CD4-positive, alpha-beta T cell treated with Interferon gamma for 1 hour (primary cell): ENCODE data around the gene NDC80.
"Not testable (repeated sequence)": the region's sequence is repeated elsewhere in the genome, so short reads cannot be mapped to it uniquely, and the experiment has no call there.

Experiments
- DNase-seq: peaks from one replicate; pipeline ENCODE4 v3.0.0-alpha.2; 2020

NDC80 gene

DNA sequence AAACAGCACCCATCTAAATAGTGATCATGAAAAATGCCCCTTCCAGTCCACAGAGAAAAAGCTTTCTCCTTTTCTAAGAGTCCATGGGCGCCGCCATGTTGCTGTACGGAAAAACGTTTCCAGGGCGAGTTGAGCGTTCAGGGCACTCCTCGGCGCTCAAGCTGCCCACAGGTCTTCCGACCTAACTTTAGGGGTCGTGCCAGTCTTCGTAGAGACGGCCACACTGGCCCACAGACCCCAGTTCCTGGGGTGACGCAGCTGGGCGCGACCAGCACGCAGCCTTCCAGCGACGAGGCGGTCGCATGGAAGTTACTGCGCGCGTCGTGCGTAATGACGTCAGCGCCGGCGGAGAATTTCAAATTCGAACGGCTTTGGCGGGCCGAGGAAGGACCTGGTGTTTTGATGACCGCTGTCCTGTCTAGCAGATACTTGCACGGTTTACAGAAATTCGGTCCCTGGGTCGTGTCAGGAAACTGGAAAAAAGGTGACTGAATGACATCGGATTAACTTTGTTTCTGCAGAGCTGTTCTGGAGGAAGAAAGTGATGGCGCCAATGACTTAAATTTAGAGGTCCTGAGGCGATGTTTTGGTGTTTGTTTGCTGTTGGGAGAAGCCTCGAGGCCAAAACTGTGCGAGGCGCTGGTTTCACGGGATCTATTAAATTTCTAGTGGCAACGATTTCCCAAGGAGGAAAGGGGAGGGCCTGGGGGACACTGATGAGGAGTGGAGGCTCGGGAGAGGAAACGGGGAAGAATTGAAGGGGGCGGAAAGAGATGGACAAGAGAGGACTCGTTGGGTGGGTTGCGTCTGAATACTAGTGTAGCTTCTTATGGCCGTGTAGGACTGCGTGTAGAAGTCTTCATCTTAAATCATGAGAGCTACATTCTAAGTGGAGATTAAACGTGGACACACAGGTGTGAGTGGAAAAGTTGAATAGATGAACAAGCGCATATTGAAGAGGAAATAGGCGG is at the start of gene NDC80, which contains the start of gene METTL4:
TSS of gene NDC80 (plus strand) at position 358 of the 971 bp plus-strand sequence. CDS start 1,429 bp downstream, outside the sequence.
TSS of gene METTL4 (minus strand) at position 306 of the 971 bp plus-strand sequence. CDS start 4,289 bp downstream, outside the sequence.
- DNase-seq: peak; percentile 85

DNA sequence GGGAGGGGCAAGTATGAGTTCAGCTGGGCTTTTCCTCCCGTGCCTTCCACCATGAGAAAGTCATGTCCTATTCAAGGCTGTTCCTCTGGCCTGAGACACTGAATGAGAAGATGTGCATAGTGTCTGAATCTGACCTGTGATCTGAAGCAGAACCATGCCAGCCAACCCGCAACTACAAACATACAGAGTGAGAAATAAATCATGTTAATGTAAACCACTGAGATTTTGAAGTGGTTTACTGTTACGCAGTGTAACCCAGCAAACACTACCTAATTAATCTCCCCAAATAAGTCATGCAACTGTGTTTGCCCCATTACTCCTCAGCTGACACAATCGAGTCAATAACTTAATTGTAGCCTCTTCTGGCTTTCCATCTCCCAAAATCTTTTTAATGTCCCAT is 49.2 kb upstream of the NDC80 start:
- no peak for DNase-seq

GRCh38 chr18:2524794-2525198 is 46.6 kb upstream of the NDC80 start:
- not testable (repeated sequence) for DNase-seq

GRCh38 chr18:2526329-2526728 is 45.0 kb upstream of the NDC80 start:
- DNase-seq: no peak

GRCh38 chr18:2529154-2529553 is 42.2 kb upstream of the NDC80 start:
- DNase-seq: no peak

DNA sequence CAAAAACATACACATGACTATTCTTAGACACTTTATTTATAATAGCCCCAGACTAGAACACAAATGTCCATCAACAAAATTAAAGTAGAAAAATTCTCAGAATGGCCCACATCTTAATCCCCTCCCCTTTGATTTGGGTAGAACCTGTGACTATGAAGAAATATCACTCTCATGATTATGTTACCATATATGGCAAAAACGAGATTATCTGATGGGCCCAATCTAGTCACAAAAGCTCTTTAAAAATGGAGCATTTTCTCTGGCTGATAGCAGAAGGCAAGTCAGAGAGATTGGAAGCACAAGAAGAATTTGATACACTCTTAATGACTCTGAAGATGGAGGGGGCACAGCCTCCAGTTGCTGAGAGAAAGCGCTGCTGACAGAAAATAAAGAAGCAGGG is 39.6 kb upstream of the NDC80 start:
- DNase-seq: no peak

GRCh38 chr18:2532797-2533196 is 38.6 kb upstream of the NDC80 start:
- no peak for DNase-seq

- no peak for DNase-seq
These were observed 36.5 kb upstream of the NDC80 start for GRCh38 chr18:2534906-2535305.

GRCh38 chr18:2535419-2535910 is 35.9 kb upstream of the NDC80 start:
- DNase-seq: no peak

DNA sequence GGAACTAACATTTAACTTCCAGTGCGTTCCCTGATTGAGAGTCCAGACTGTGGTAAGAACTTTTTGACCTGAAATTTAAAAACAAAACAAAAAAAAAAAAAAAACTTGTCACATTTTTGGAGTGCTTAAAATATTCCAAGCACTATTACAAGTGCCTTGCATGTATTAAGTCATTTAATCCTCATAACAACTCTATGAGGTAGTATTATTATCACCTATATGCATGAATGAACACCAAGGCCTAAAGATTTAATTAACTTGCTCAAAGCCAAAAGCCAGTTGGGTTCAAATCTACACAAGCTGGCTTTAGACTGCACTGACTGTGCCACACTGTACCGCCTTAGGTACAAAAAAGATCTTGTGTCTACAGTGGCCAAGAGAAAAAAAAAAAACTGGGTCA is 35.3 kb upstream of the NDC80 start:
- DNase-seq: no peak

GRCh38 chr18:2536493-2536892 is 34.9 kb upstream of the NDC80 start:
- no peak for DNase-seq

DNA sequence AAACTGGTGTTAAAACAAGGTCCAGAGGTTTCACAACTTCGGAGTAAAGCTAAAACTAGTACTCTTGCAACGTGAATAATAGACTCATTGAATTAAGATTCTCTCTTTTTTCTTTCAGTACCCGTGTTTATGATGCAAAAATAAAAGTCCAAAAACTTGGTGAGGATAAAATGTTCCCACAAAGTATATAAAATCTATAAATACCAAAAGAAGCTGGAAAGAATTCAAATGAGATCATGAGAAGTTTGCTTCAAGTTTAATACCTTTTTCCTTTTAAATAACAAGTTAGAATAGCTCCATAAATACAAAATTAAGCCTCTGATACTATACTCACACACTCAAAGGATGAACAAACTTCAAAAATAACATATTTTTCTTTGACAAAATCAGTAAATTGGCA is 34.1 kb upstream of the NDC80 start:
- DNase-seq: no peak

GRCh38 chr18:2538236-2538635 is 33.1 kb upstream of the NDC80 start:
- no peak for DNase-seq

GRCh38 chr18:2538844-2539243 is 32.5 kb upstream of the NDC80 start:
- no peak for DNase-seq

GRCh38 chr18:2540575-2540974 is 30.8 kb upstream of the NDC80 start:
- no peak for DNase-seq

DNA sequence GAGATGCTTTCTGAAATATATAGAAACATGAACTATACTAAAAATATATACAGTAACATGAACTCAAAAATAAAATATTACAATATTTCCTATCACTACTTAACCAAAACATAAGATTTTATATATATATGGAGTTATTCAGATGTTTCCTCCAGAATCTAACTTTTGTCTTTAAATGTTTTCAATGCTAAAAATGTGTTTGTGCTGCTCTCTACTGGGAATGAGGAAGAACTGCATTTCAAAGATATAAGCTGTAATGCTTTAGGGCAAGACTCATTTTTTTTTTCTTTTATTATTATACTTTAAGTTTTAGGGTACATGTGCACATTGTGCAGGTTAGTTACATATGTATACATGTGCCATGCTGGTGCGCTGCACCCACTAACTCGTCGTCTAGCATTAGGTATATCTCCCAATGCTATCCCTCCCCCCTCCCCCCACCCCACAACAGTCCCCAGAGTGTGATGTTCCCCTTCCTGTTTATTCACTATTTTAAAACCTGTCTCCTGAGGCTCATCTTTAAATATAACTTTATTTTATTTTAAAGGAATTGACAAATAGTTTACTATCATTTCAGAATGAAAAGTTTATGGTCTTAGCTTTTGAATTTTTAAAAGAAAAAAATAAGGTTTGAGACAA is 29.3 kb upstream of the NDC80 start:
- not testable (repeated sequence) for DNase-seq

DNA sequence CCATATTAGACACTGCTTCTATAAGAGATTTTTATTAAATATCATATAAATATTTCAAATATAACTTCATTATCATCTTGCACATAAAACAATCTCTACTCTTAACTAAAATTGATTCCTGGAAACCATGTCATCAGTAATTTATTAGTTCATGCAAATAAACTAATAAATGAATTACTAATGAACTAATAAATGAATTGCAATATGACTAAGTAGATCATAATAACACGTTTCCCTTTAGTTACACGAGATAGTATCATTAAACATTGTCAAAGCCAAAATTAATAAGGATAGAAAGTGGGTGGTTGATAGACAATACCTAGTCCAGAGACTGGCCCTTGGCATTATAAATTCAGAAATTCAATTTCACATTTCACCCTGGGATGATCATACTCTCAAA is 26.2 kb upstream of the NDC80 start:
- no peak for DNase-seq

DNA sequence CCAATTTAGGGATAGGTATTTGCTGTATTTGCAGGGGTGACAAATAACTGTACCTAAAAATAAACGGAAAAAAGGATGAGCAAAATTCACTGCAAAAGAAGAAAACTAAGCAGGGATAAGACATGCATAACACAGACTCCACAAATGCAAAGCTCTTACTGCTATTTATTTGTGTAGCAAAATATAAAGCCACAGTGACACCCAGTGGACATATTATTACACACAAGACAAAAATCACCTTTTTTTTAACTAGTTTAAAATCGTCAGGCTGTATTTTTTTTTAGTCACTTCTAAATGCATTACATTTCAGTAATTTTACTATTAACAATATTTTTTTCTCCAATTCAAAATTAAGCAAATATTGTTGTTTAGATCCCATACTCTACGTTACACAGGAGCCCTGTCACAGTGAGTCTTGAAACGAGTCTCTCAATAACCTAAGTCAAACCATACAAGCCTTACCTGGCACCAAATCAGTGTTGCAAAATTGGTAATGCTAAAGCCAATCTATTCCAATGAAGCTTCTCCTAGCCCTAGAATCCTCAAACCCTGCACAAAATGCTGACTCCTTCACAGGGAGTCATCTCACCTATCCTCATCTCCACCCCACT is 23.8 kb upstream of the NDC80 start:
- DNase-seq: no peak

- DNase-seq: no peak
These were observed 21.9 kb upstream of the NDC80 start for GRCh38 chr18:2549462-2549861.

DNA sequence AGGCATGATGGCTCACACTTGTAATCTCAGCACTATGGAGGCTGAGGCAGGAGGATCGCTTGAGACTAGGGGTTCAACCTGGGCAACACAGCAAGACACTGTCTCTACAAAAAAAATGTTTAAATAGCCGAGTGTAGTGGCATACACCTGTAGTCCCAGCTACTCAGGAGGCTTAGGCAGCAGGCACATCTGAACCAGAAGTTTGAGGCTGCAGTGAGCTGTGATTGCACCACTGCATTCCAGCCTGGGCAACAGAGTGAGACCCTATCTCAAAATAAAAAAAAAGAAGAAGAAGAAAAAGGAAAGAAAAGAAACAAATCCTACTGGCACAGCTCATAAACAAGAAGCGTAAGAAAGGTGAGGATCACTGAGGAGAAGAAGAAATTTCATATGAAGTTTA is 19.9 kb upstream of the NDC80 start:
- no peak for DNase-seq

DNA sequence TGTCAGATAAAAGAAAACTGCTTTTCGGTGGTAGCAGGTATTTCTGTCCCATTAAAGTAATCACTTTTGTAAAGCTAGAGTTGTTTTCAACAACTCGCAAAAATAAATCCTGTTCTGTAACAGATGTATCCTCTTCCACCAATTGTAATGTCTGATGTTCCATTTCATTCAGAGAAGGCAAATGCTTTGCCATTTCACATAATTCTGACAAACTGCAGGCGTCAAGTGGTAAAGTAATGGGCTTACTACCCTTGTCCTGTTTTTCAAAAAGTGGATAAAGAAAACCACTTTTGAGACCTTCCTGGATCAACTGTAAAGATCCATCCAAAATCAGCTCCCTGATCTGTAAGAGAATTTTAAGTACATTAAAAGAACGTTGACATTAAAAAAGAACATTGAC is 16.7 kb upstream of the NDC80 start:
- DNase-seq: no peak

- no peak for DNase-seq
These were observed 15.5 kb upstream of the NDC80 start for GRCh38 chr18:2555895-2556294.

DNA sequence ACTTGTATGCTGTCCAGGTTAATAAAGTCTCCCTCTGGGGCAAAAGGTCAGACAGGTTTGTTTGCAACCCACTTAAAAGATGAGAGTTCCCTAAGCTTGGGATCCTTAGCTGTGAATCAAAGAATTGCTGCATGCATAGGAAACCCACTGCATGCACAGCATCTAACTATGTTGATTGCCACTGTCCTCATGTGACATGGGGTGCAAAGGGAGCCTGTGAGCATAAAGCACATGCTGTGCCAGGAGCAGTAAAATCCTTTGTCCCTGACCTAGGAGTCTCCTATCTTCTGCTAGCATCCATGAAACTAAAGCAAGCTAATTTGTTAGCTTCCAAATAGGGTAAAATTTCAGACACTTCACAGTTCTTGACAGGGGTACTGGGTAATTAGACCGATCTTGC is 13.8 kb upstream of the NDC80 start:
- DNase-seq: no peak
